Neural progenitor cell (in vitro differentiated cells): Measurements from ENCODE around the gene GAS1. TPM values are rescaled to one million over a fixed set of nuclear protein-coding genes. Genes with fewer than 3 reads are reported as not detected.
A peak's percentile ranks its signal among the peaks of the same experiment; 100 is the strongest.

Experiments used
- DNase-seq: peaks from one replicate; pipeline ENCODE4 v3.0.0-alpha.2; 2016; ENCODE audit warnings: low spot score
- H2AFZ ChIP-seq: fragments of 200-600 bp; sonication (generic); replicated peaks from 2 replicates; pipeline ENCODE4 v1.6.1; 2016; ENCODE audit warnings: antibody characterized with exemption
- H3F3A ChIP-seq: fragments of 200-600 bp; sonication (generic); 2 replicates; pipeline ENCODE4 v1.6.1; 2016; ENCODE audit warnings: antibody characterized with exemption, low read depth
- H3K27ac ChIP-seq: fragments of 200-600 bp; sonication (generic); 2 replicates; pipeline ENCODE4 v1.5.1; 2016; ENCODE audit warnings: mild to moderate bottlenecking
- H3K27me3 ChIP-seq: fragments of 200-600 bp; sonication (generic); 2 replicates; pipeline ENCODE4 v1.6.1; 2016; ENCODE audit warnings: mild to moderate bottlenecking, moderate library complexity
- H3K36me3 ChIP-seq: fragments of 200-600 bp; sonication (generic); 2 replicates; pipeline ENCODE4 v1.5.1; 2016
- H3K4me1 ChIP-seq: fragments of 200-600 bp; sonication (generic); 2 replicates; pipeline ENCODE4 v1.6.1; 2016; ENCODE audit warnings: mixed run types
- H3K4me2 ChIP-seq: fragments of 200-600 bp; sonication (generic); 2 replicates; pipeline ENCODE4 v1.6.1; 2016
- H3K4me3 ChIP-seq: fragments of 200-600 bp; sonication (generic); 2 replicates; pipeline ENCODE4 v1.5.1; 2016
- H3K79me2 ChIP-seq: fragments of 200-600 bp; sonication (generic); 2 replicates; pipeline ENCODE4 v1.6.1; 2016; ENCODE audit warnings: low read depth
- H3K9ac ChIP-seq: fragments of 200-600 bp; sonication (generic); 2 replicates; pipeline ENCODE4 v1.6.1; 2016
- H3K9me3 ChIP-seq: fragments of 200-600 bp; sonication (generic); 2 replicates; pipeline ENCODE4 v1.5.1; 2016; ENCODE audit warnings: low read depth
- H4K20me1 ChIP-seq: fragments of 200-600 bp; sonication (generic); 2 replicates; pipeline ENCODE4 v1.6.1; 2016; ENCODE audit warnings: low read depth
- H3K27ac Mint-ChIP-seq: 3 replicates; pipeline ENCODE4 v1.8.0; 2021; ENCODE audit warnings: mixed read lengths
- H3K27me3 Mint-ChIP-seq: 2 replicates; pipeline ENCODE4 v1.8.0; 2022; ENCODE audit warnings: low read depth, mild to moderate bottlenecking, inconsistent platforms, moderate library complexity, mixed read lengths; ENCODE audit not compliant: insufficient read depth
- H3K36me3 Mint-ChIP-seq: 3 replicates; pipeline ENCODE4 v1.8.0; 2021; ENCODE audit warnings: mixed read lengths
- H3K4me1 Mint-ChIP-seq: 3 replicates; pipeline ENCODE4 v1.8.0; 2021; ENCODE audit warnings: mixed read lengths
- H3K4me3 Mint-ChIP-seq: 3 replicates; pipeline ENCODE4 v1.8.0; 2021; ENCODE audit warnings: mild to moderate bottlenecking, moderate library complexity, mixed read lengths
- H3K9me3 Mint-ChIP-seq: 3 replicates; pipeline ENCODE4 v1.8.0; 2020; ENCODE audit warnings: mixed read lengths
- CTCF ChIP-seq: fragments of 200-600 bp; sonication (generic); IDR thresholded peaks from 2 replicates; pipeline ENCODE4 v1.5.1; 2017; ENCODE audit warnings: antibody characterized with exemption, mild to moderate bottlenecking
- EZH2 ChIP-seq: fragments of 200-600 bp; sonication (generic); IDR thresholded peaks from 2 replicates; pipeline ENCODE4 v1.6.1; 2017; ENCODE audit warnings: antibody characterized with exemption, mild to moderate bottlenecking, moderate library complexity
- EZH2phosphoT487 ChIP-seq: fragments of 200-600 bp; sonication (generic); IDR thresholded peaks from 2 replicates; pipeline ENCODE4 v1.6.1; 2017; ENCODE audit warnings: antibody characterized with exemption
- total RNA-seq: library from RNA; depleted of rRNA; stranded (reverse); fragments of >200 nt; gene quantifications from 2 replicates; pipeline ENCODE4 v1.2.3, GENCODE V29; 2015; ENCODE audit warnings: low replicate concordance

The GAS1 gene
- total RNA-seq, 1 donor from 2014 or later = 68.1 TPM

DNA sequence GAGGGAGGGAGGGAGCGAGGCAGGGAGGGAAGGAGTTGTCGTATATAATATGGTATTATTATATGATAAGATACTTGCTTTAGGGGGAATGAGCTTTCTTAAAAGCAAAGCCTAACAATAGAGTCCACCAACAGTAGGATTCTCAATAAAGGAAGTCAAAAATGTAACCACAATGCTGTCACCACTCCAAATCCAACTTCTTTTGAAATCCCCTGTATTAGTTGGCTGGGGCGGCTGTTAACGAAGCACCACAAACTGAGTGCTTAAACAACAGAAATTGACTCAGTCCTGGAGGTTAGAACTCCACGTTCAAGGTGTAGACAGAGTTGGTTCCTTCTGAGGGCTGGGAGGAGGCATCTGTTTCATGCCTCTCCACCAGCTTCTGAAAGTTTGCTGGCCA lies 23.1 kb downstream of the GAS1 start:
- no peak overlapping the region for H3K4me3 Mint-ChIP-seq
- H3K27ac Mint-ChIP-seq = no peak overlapping the region
- H3K36me3 ChIP-seq = no peaks in the 10 kb centered on the region
- H3K4me2 ChIP-seq = no peak overlapping the region
- peaks cover 3% of the 10 kb centered on the region for H3K27me3 Mint-ChIP-seq
- peaks cover 47% of the 10 kb centered on the region for H3K4me1 Mint-ChIP-seq
- no peaks in the 10 kb centered on the region for H3K79me2 ChIP-seq
- H2AFZ ChIP-seq = no peak overlapping the region
- H3K4me1 ChIP-seq = peaks cover 35% of the 10 kb centered on the region
- peaks cover 2% of the 10 kb centered on the region for H3K9me3 Mint-ChIP-seq
- no peak for TF ChIP-seq EZH2phosphoT487
- no peaks in the 10 kb centered on the region for H3K9me3 ChIP-seq
- no peak overlapping the region for H3K27ac ChIP-seq
- H3K27me3 ChIP-seq = no peaks in the 10 kb centered on the region
- no peak overlapping the region for H3K9ac ChIP-seq
- H3F3A ChIP-seq = peaks cover 13% of the 10 kb centered on the region
- DNase-seq = no peak
- no peaks in the 10 kb centered on the region for H4K20me1 ChIP-seq
- H3K36me3 Mint-ChIP-seq = no peaks in the 10 kb centered on the region
- H3K4me3 ChIP-seq = no peak overlapping the region

GRCh38 chr9:86921151-86921923 lies 26.0 kb downstream of the GAS1 start:
- H3K27ac ChIP-seq = no peak overlapping the region
- H3K27me3 Mint-ChIP-seq = no peaks in the 10 kb centered on the region
- H3K4me3 Mint-ChIP-seq = no peak overlapping the region
- H3K9ac ChIP-seq = no peak overlapping the region
- H3F3A ChIP-seq = peaks cover 13% of the 10 kb centered on the region
- no peak overlapping the region for H3K4me3 ChIP-seq
- H3K36me3 Mint-ChIP-seq = no peaks in the 10 kb centered on the region
- no peak for DNase-seq
- H3K4me1 ChIP-seq = peaks cover 35% of the 10 kb centered on the region
- H2AFZ ChIP-seq = no peak overlapping the region
- TF ChIP-seq EZH2phosphoT487 (no peak), EZH2 (no peak), CTCF (no peak)
- no peaks in the 10 kb centered on the region for H3K27me3 ChIP-seq
- H3K9me3 ChIP-seq = no peaks in the 10 kb centered on the region
- H3K4me2 ChIP-seq = peak overlapping the region; percentile 21
- H3K36me3 ChIP-seq = no peaks in the 10 kb centered on the region
- H3K9me3 Mint-ChIP-seq = no peaks in the 10 kb centered on the region
- H3K4me1 Mint-ChIP-seq = peaks cover 51% of the 10 kb centered on the region
- H3K27ac Mint-ChIP-seq = peak overlapping the region; percentile 95
- H3K79me2 ChIP-seq = no peaks in the 10 kb centered on the region
- no peaks in the 10 kb centered on the region for H4K20me1 ChIP-seq

DNA sequence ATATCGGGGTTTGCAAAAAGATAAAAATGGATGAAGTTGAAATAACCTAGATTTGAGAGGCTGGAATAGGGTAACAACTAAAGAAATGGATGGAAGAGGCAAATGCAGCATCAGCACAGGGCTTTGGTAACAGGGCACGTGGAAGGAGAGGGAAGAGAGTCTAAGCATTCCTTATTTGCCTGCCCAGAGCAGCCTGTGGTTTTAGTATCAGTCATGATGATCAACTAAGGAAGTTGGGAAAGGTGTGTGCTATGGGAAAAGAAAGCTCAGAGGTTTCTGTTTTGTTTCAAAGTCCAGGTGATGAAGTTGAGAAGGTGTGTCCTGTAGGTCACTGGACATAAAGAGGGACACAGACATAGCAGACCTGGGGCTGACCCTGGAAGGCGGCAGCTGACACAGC lies 28.8 kb downstream of the GAS1 start:
- H3K4me1 ChIP-seq = peaks cover 25% of the 10 kb centered on the region
- TF ChIP-seq EZH2phosphoT487 = no peak
- no peak for TF ChIP-seq CTCF
- no peak for TF ChIP-seq EZH2
- H3K27ac Mint-ChIP-seq = peak overlapping the region; percentile 13
- H2AFZ ChIP-seq = no peak overlapping the region
- H3K9ac ChIP-seq = no peak overlapping the region
- peaks cover 2% of the 10 kb centered on the region for H3K27me3 Mint-ChIP-seq
- peaks cover 13% of the 10 kb centered on the region for H3F3A ChIP-seq
- no peaks in the 10 kb centered on the region for H4K20me1 ChIP-seq
- H3K36me3 Mint-ChIP-seq = no peaks in the 10 kb centered on the region
- peaks cover under 1% of the 10 kb centered on the region for H3K9me3 Mint-ChIP-seq
- no peaks in the 10 kb centered on the region for H3K27me3 ChIP-seq
- peaks cover 34% of the 10 kb centered on the region for H3K4me1 Mint-ChIP-seq
- H3K27ac ChIP-seq = no peak overlapping the region
- DNase-seq = no peak
- no peak overlapping the region for H3K4me3 Mint-ChIP-seq
- H3K4me2 ChIP-seq = no peak overlapping the region
- no peaks in the 10 kb centered on the region for H3K36me3 ChIP-seq
- H3K79me2 ChIP-seq = no peaks in the 10 kb centered on the region
- no peaks in the 10 kb centered on the region for H3K9me3 ChIP-seq
- H3K4me3 ChIP-seq = no peak overlapping the region

DNA sequence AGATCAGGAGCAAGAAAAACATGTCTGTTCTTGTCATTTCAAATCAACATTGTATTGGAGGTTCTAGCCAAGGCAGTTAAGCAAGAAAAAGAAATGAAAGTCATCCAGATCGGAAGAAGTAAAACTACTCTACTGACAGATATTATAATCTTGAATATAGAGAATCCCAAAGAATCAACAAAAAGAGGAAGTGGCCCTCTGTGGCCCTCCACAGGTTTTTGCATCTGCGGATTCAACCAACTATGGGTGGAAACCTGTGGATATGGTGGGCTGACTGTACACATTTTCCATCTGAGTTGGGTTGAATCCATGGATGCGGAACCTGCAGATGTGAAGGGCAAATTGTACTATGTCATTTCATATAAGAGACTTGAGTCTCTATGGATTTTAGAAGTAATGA lies 35.1 kb downstream of the GAS1 start:
- Histone ChIP-seq H3K4me2 (no peak overlapping the region), H3K79me2 (no peaks in the 10 kb centered on the region), H3K9me3 (no peaks in the 10 kb centered on the region), H2AFZ (no peak overlapping the region), H3K9ac (no peak overlapping the region), H3K36me3 (no peaks in the 10 kb centered on the region), H4K20me1 (no peaks in the 10 kb centered on the region), H3K27ac (no peak overlapping the region), H3K27me3 (no peaks in the 10 kb centered on the region), H3K4me3 (no peak overlapping the region), H3F3A (no peaks in the 10 kb centered on the region), H3K4me1 (peaks cover 3% of the 10 kb centered on the region)
- Mint-ChIP-seq H3K27ac (no peak overlapping the region), H3K4me1 (peaks cover 9% of the 10 kb centered on the region), H3K9me3 (peaks cover 20% of the 10 kb centered on the region), H3K36me3 (peaks cover 2% of the 10 kb centered on the region), H3K4me3 (no peak overlapping the region), H3K27me3 (peaks cover 9% of the 10 kb centered on the region)
- no peak for DNase-seq
- TF ChIP-seq EZH2phosphoT487 = no peak
- TF ChIP-seq CTCF = no peak
- TF ChIP-seq EZH2 = no peak
